Astrocyte (in vitro differentiated cells and primary cell): ENCODE measurements around the gene RPEL1. TPM values are rescaled to one million over a fixed set of nuclear protein-coding genes. Genes with fewer than 3 reads are reported as not detected.

Source experiments
- DNase-seq: peaks from one replicate; pipeline ENCODE4 v3.0.0-alpha.2; 2010; ENCODE audit warnings: low read depth
- FAIRE-seq: peaks from 2 replicates; lab custom pipeline; 2011; peaks lifted over from hg19 to GRCh38; lab: Jason Lieb, UNC
- H2AFZ ChIP-seq: 2 replicates; pipeline ENCODE4 v1.6.0; 2012; ENCODE audit warnings: low read depth, low read length, inconsistent platforms
- H3K27ac ChIP-seq: 2 replicates; pipeline ENCODE4 v1.5.1; 2011; ENCODE audit warnings: low read depth, low read length, inconsistent platforms
- H3K27me3 ChIP-seq: 2 replicates; pipeline ENCODE4 v1.6.0; 2011; ENCODE audit warnings: low read length, inconsistent platforms; ENCODE audit not compliant: insufficient read depth
- H3K36me3 ChIP-seq: 2 replicates; pipeline ENCODE4 v1.5.1; 2011; ENCODE audit warnings: low read length, inconsistent platforms; ENCODE audit not compliant: insufficient read depth
- H3K4me1 ChIP-seq: 2 replicates; pipeline ENCODE4 v1.5.1; 2011; ENCODE audit warnings: low read length, inconsistent platforms; ENCODE audit not compliant: insufficient read depth
- H3K4me2 ChIP-seq: 2 replicates; pipeline ENCODE4 v1.6.0; 2012; ENCODE audit warnings: low read length, inconsistent platforms
- H3K4me3 ChIP-seq: 2 replicates; pipeline ENCODE4 v1.5.1; 2011; ENCODE audit warnings: low read depth, mild to moderate bottlenecking, low read length, inconsistent platforms; ENCODE audit not compliant: insufficient read depth
- H3K79me2 ChIP-seq: 2 replicates; pipeline ENCODE4 v1.6.0; 2012; ENCODE audit warnings: mild to moderate bottlenecking, low read length, inconsistent platforms; ENCODE audit not compliant: insufficient read depth
- H3K9ac ChIP-seq: 2 replicates; pipeline ENCODE4 v1.6.0; 2012; ENCODE audit warnings: mild to moderate bottlenecking, low read length, inconsistent platforms
- H3K9me3 ChIP-seq: 2 replicates; pipeline ENCODE4 v1.5.1; 2012; ENCODE audit warnings: low read depth, mild to moderate bottlenecking, low read length, inconsistent platforms; ENCODE audit not compliant: insufficient read depth
- H4K20me1 ChIP-seq: 2 replicates; pipeline ENCODE4 v1.6.0; 2012; ENCODE audit warnings: low read length, inconsistent platforms; ENCODE audit not compliant: insufficient read depth
- H3K27ac Mint-ChIP-seq: one replicate; pipeline ENCODE4 v1.8.0; 2021; ENCODE audit warnings: mild to moderate bottlenecking, mixed read lengths; ENCODE audit not compliant: unreplicated experiment
- H3K27me3 Mint-ChIP-seq: one replicate; pipeline ENCODE4 v1.8.0; 2021; ENCODE audit warnings: low read depth, mixed read lengths; ENCODE audit not compliant: unreplicated experiment
- H3K36me3 Mint-ChIP-seq: one replicate; pipeline ENCODE4 v1.8.0; 2021; ENCODE audit warnings: low read depth, mixed read lengths; ENCODE audit not compliant: unreplicated experiment
- H3K4me1 Mint-ChIP-seq: one replicate; pipeline ENCODE4 v1.8.0; 2021; ENCODE audit warnings: low read depth, mixed read lengths; ENCODE audit not compliant: unreplicated experiment
- H3K4me3 Mint-ChIP-seq: one replicate; pipeline ENCODE4 v1.8.0; 2021; ENCODE audit warnings: mild to moderate bottlenecking, moderate library complexity, mixed read lengths; ENCODE audit not compliant: unreplicated experiment
- H3K9me3 Mint-ChIP-seq: one replicate; pipeline ENCODE4 v1.8.0; 2021; ENCODE audit warnings: mild to moderate bottlenecking, mixed read lengths; ENCODE audit not compliant: unreplicated experiment
- CTCF ChIP-seq: IDR thresholded peaks from 2 replicates; pipeline ENCODE4 v1.5.1; 2011; ENCODE audit warnings: low read depth, mild to moderate bottlenecking, inconsistent platforms, low read length, moderate library complexity; ENCODE audit not compliant: insufficient read depth
- EZH2 ChIP-seq: IDR thresholded peaks from 2 replicates; pipeline ENCODE4 v1.6.1; 2012; ENCODE audit warnings: mild to moderate bottlenecking, low read length, inconsistent platforms; ENCODE audit not compliant: insufficient read depth
- total RNA-seq: library from RNA; stranded (reverse); gene quantifications from 2 replicates; pipeline ENCODE4 v1.2.1, GENCODE V29; 2021

RPEL1 gene
- total RNA-seq, 1 donor from 2014 or later = not detected

GRCh38 chr10:103225939-103226338, 19.7 kb upstream of the RPEL1 start:
- Histone ChIP-seq H3K4me3 (no peak overlapping the region), H4K20me1 (no peaks in the 10 kb centered on the region), H3K27ac (no peak overlapping the region), H3K9ac (no peak overlapping the region), H3K4me1 (peaks cover 22% of the 10 kb centered on the region), H3K79me2 (no peaks in the 10 kb centered on the region), H3K27me3 (no peaks in the 10 kb centered on the region), H3K9me3 (peaks cover 9% of the 10 kb centered on the region), H2AFZ (no peak overlapping the region), H3K4me2 (no peak overlapping the region), H3K36me3 (no peaks in the 10 kb centered on the region)
- Mint-ChIP-seq H3K4me3 (no peak overlapping the region), H3K9me3 (peaks cover 18% of the 10 kb centered on the region), H3K27ac (no peak overlapping the region), H3K27me3 (no peaks in the 10 kb centered on the region), H3K4me1 (peaks cover 9% of the 10 kb centered on the region), H3K36me3 (peaks cover 7% of the 10 kb centered on the region)
- FAIRE-seq = no peak
- DNase-seq = no peak
- no peak for TF ChIP-seq CTCF
- TF ChIP-seq EZH2 = no peak

GRCh38 chr10:103227416-103227815, 18.3 kb upstream of the RPEL1 start:
- Mint-ChIP-seq H3K36me3 (peaks cover 5% of the 10 kb centered on the region), H3K4me1 (peaks cover 22% of the 10 kb centered on the region), H3K27me3 (no peaks in the 10 kb centered on the region), H3K4me3 (no peak overlapping the region), H3K27ac (no peak overlapping the region), H3K9me3 (peaks cover 14% of the 10 kb centered on the region)
- no peak for FAIRE-seq
- no peak overlapping the region for H3K4me3 ChIP-seq
- H2AFZ ChIP-seq = no peak overlapping the region
- no peaks in the 10 kb centered on the region for H3K36me3 ChIP-seq
- no peak overlapping the region for H3K9ac ChIP-seq
- TF ChIP-seq CTCF = no peak
- TF ChIP-seq EZH2 = no peak
- H4K20me1 ChIP-seq = no peaks in the 10 kb centered on the region
- no peak for DNase-seq
- H3K4me1 ChIP-seq = peaks cover 34% of the 10 kb centered on the region
- peaks cover 9% of the 10 kb centered on the region for H3K9me3 ChIP-seq
- no peaks in the 10 kb centered on the region for H3K27me3 ChIP-seq
- H3K79me2 ChIP-seq = no peaks in the 10 kb centered on the region
- no peak overlapping the region for H3K4me2 ChIP-seq
- H3K27ac ChIP-seq = no peak overlapping the region

DNA sequence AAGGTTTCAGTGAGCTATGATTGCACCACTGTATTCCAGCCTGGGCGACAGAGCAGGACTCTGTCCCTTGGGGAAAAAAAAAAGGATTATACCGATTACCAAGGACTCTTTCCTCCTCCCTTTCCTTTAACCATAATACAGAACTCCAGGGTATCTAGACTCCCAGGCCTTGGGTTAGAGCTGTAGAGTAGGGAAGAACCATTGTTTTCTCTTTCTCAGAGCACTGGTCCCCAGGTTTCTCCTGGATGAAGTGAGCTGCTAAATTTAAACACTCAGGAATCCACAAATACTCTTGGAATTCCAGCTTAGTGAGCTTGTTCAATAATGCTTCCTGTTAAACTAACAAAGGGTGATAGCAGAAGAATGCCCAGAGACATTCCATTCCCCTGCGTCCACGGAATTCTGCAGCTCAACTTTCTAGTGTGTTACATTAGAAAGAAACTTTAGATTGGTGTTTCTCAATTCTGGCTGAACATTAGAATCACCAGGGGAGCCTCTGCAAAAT, 14.6 kb upstream of the RPEL1 start:
- Histone ChIP-seq H3K27ac (peak overlapping the region; percentile 95), H3K9ac (peak overlapping the region; percentile 72), H4K20me1 (no peaks in the 10 kb centered on the region), H3K79me2 (no peaks in the 10 kb centered on the region), H3K36me3 (no peaks in the 10 kb centered on the region), H3K4me3 (no peak overlapping the region), H2AFZ (peak overlapping the region; percentile 4), H3K27me3 (no peaks in the 10 kb centered on the region), H3K4me1 (peaks cover 42% of the 10 kb centered on the region), H3K9me3 (no peaks in the 10 kb centered on the region), H3K4me2 (peak overlapping the region; percentile 76)
- peak; percentile 90 for FAIRE-seq
- no peak for TF ChIP-seq EZH2
- no peak for TF ChIP-seq CTCF
- peak; percentile 97 for DNase-seq
- Mint-ChIP-seq H3K27me3 (no peaks in the 10 kb centered on the region), H3K4me1 (peaks cover 26% of the 10 kb centered on the region), H3K27ac (peak overlapping the region; percentile 98), H3K9me3 (no peaks in the 10 kb centered on the region), H3K4me3 (peak overlapping the region; percentile 20), H3K36me3 (no peaks in the 10 kb centered on the region)
